HepG2 (cell line): Measurements from ENCODE around the gene GCSAM. TPM values are rescaled to one million over a fixed set of nuclear protein-coding genes. Genes with fewer than 3 reads are reported as not detected.

ENCODE experiments used
- ATAC-seq: fragments of 200-7000 bp; cut with Tn5 transposase; 3 replicates; pipeline ENCODE4 v1.9.1; 2020; ENCODE audit warnings: mild to moderate bottlenecking, moderate library complexity
- BruUV-seq: library from RNA; stranded (reverse); fragments of 400-500 nt; replicated peaks from 2 replicates; lab custom pipeline; 2021; lab: Mats Ljungman, UMichigan
- CTCF ChIA-PET: fragments of 300-600 bp; formaldehyde crosslinking; extraction: SDS; loops from one replicate; lab custom pipeline; 2021; ENCODE audit warnings: low total read pairs, inconsistent platforms, low intra/inter-chr PET ratio; lab: Yijun Ruan, JAX
- POLR2A ChIA-PET: fragments of 350-600 bp; sonication (Branson Sonifier 250); formaldehyde crosslinking; loops from one replicate; lab custom pipeline; 2020; ENCODE audit warnings: antibody characterized with exemption, inconsistent platforms; lab: Yijun Ruan, JAX
- DNase-seq: peaks from one replicate; pipeline ENCODE4 v3.0.0-alpha.2; 2015; ENCODE audit warnings: low spot score
- FAIRE-seq: peaks from 3 replicates; lab custom pipeline; 2011; peaks lifted over from hg19 to GRCh38; lab: Jason Lieb, UNC
- H2AFZ ChIP-seq: one replicate; pipeline ENCODE4 v1.6.1; 2011; ENCODE audit warnings: low read length, inconsistent platforms
- H3K27ac ChIP-seq: fragments of 300-600 bp; 3 replicates; pipeline ENCODE4 v1.8.0; 2011; ENCODE audit warnings: mixed run types, mild to moderate bottlenecking, mixed read lengths, low read length, inconsistent platforms; ENCODE audit not compliant: insufficient read depth; ENCODE audit errors: extremely low read length
- H3K27me3 ChIP-seq, 2 experiments: fragments of 200-600 bp in 1 of 2; 2 replicates in 1 of 2; 3 replicates in 1 of 2; pipeline versions ENCODE4 v1.6.0 to v1.8.0; 2011; ENCODE audit warnings: low read length in 2 of 2, mild to moderate bottlenecking in 2 of 2, moderate library complexity in 2 of 2, inconsistent platforms in 1 of 2; ENCODE audit not compliant: insufficient read depth in 2 of 2, control insufficient read depth in 1 of 2
- H3K36me3 ChIP-seq, 2 experiments: fragments of 200-600 bp in 1 of 2; replicated peaks in 1 of 2; 2 replicates in 1 of 2; 3 replicates in 1 of 2; pipeline versions ENCODE4 v1.5.1 to v1.8.0; 2011; ENCODE audit warnings: low read length in 2 of 2, inconsistent platforms in 1 of 2; ENCODE audit not compliant: insufficient read depth in 2 of 2, control insufficient read depth in 1 of 2
- H3K4me1 ChIP-seq: 2 replicates; pipeline ENCODE4 v1.5.1; 2012; ENCODE audit warnings: low read length, inconsistent platforms; ENCODE audit not compliant: insufficient read depth
- H3K4me2 ChIP-seq: 2 replicates; pipeline ENCODE4 v1.6.0; 2011; ENCODE audit warnings: low read depth, low read length, inconsistent platforms
- H3K4me3 ChIP-seq, 3 experiments: fragments of 200-600 bp in 1 of 3; sonication (generic), shearing (Covaris generic) in 1 of 3; replicated peaks in 1 of 3; 2 replicates each; pipeline ENCODE4 v1.5.1; 2011 to 2016; ENCODE audit warnings: low read length in 3 of 3, inconsistent platforms in 2 of 3, low read depth in 2 of 3, mild to moderate bottlenecking in 2 of 3, control low read depth in 1 of 3, mixed read lengths in 1 of 3; ENCODE audit not compliant: insufficient read depth in 1 of 3
- H3K79me2 ChIP-seq: one replicate; pipeline ENCODE4 v1.6.1; 2011; ENCODE audit warnings: low read length, inconsistent platforms; ENCODE audit not compliant: insufficient read depth
- H3K9ac ChIP-seq: 2 replicates; pipeline ENCODE4 v1.6.0; 2011; ENCODE audit warnings: mild to moderate bottlenecking, low read depth, low read length, inconsistent platforms; ENCODE audit not compliant: insufficient read depth
- H3K9me3 ChIP-seq: 2 replicates; pipeline ENCODE4 v1.5.1; 2012; ENCODE audit warnings: mild to moderate bottlenecking, low read length
- H4K20me1 ChIP-seq: 2 replicates; pipeline ENCODE4 v1.6.0; 2011; ENCODE audit warnings: inconsistent platforms, mild to moderate bottlenecking, low read length, moderate library complexity; ENCODE audit not compliant: insufficient read depth
- AFF4 ChIP-seq: sonication (generic); formaldehyde crosslinking; IDR thresholded peaks from 2 replicates; pipeline ENCODE4 v1.4.0; 2020; ENCODE audit warnings: missing genetic modification reagents
- CC2D1A ChIP-seq: sonication (generic); formaldehyde crosslinking; IDR thresholded peaks from 2 replicates; pipeline ENCODE4 v1.8.1; 2023; ENCODE audit warnings: mild to moderate bottlenecking, missing genetic modification reagents
- DNMT1 ChIP-seq: sonication (generic); formaldehyde crosslinking; IDR thresholded peaks from 2 replicates; pipeline ENCODE4 v1.5.1; 2020; ENCODE audit warnings: mild to moderate bottlenecking, missing genetic modification reagents
- DZIP1 ChIP-seq: sonication (generic); formaldehyde crosslinking; IDR thresholded peaks from 2 replicates; pipeline ENCODE4 v1.5.0; 2020; ENCODE audit warnings: mild to moderate bottlenecking, missing genetic modification reagents
- EED ChIP-seq: sonication (generic); formaldehyde crosslinking; IDR thresholded peaks from 2 replicates; pipeline ENCODE4 v1.5.0; 2020; ENCODE audit warnings: mild to moderate bottlenecking, missing genetic modification reagents
- HNRNPUL1 ChIP-seq: fragments of 200-400 bp; formaldehyde crosslinking; IDR thresholded peaks from 2 replicates; pipeline ENCODE4 v1.6.1; 2017; ENCODE audit warnings: low read depth, mild to moderate bottlenecking, low read length, moderate library complexity
- HOXA5 ChIP-seq: sonication (generic); formaldehyde crosslinking; IDR thresholded peaks from 2 replicates; pipeline ENCODE4 v1.4.0; 2020; ENCODE audit warnings: missing genetic modification reagents
- KAT7 ChIP-seq: IDR thresholded peaks from 2 replicates; pipeline ENCODE4 v1.6.1; 2018; ENCODE audit warnings: borderline replicate concordance, missing compliant biosample characterization
- MED13 ChIP-seq: sonication (generic); formaldehyde crosslinking; IDR thresholded peaks from 2 replicates; pipeline ENCODE4 v1.5.0; 2020; ENCODE audit warnings: missing genetic modification reagents
- NBN ChIP-seq: fragments of 450-650 bp; conservative IDR thresholded peaks from 2 replicates; pipeline ENCODE4 v1.6.1; 2017
- NFKBIZ ChIP-seq: IDR thresholded peaks from 2 replicates; pipeline ENCODE4 v1.6.1; 2018; ENCODE audit warnings: missing genetic modification reagents, missing compliant biosample characterization
- TRIM22 ChIP-seq: fragments of 450-650 bp; IDR thresholded peaks from 2 replicates; pipeline ENCODE4 v1.6.1; 2017
- ZNF251 ChIP-seq: sonication (generic); formaldehyde crosslinking; IDR thresholded peaks from 2 replicates; pipeline ENCODE4 v1.9.0; 2021; ENCODE audit warnings: mild to moderate bottlenecking, missing genetic modification reagents
- ZNF44 ChIP-seq: sonication (generic); formaldehyde crosslinking; IDR thresholded peaks from 2 replicates; pipeline ENCODE4 v1.5.1; 2020; ENCODE audit warnings: mild to moderate bottlenecking, missing genetic modification reagents
- ZNF451 ChIP-seq: sonication (generic); formaldehyde crosslinking; IDR thresholded peaks from 2 replicates; pipeline ENCODE4 v1.5.0; 2020; ENCODE audit warnings: mild to moderate bottlenecking, missing genetic modification reagents
- ZNF639 ChIP-seq: conservative IDR thresholded peaks from 2 replicates; pipeline ENCODE4 v1.6.1; 2018; ENCODE audit warnings: missing genetic modification reagents
- ZNF784 ChIP-seq: sonication (generic); formaldehyde crosslinking; IDR thresholded peaks from 2 replicates; pipeline ENCODE4 v1.5.1; 2020; ENCODE audit warnings: missing genetic modification reagents, mild to moderate bottlenecking, borderline replicate concordance
- WGBS: methylation state at CpG from one replicate; pipeline ENCODE4 v1.1.6; 2017; ENCODE audit warnings: low lambda C conversion rate; 5-methylcytosine and 5-hydroxymethylcytosine counted together
- in situ Hi-C: cut with HindIII; loops from 2 replicates; pipeline ENCODE4 v1.10.0; 2017; ENCODE audit warnings: low pct_unique_long_range_greater_than_20kb; ENCODE audit not compliant: extremely low pct_ligation_motif_present
- intact Hi-C: fragments of 100-400 bp; cut with micrococcal nuclease; formaldehyde crosslinking; loops from one replicate; pipeline ENCODE4 v1.10.0; 2022; ENCODE audit not compliant: unreplicated experiment
- polyA plus RNA-seq, 8 experiments: library from polyadenylated mRNA; depleted of rRNA in 3 of 8; stranded (reverse) in 7 of 8; unstranded in 1 of 8; fragments of >200 nt; fragmentation: Illumina TruSeq in 4 of 8; extraction: Trizol in 4 of 8; gene quantifications; 2 replicates each; pipeline versions ENCODE4 v1.2.1 to v1.2.3, GENCODE V29; 2011 to 2016; ENCODE audit warnings: low read depth in 4 of 8, missing spikeins in 1 of 8, mixed read lengths in 1 of 8; ENCODE audit not compliant: insufficient read depth in 1 of 8
- total RNA-seq, 5 experiments: library from RNA; depleted of rRNA; stranded (reverse); fragments of >200 nt; fragmentation: Illumina TruSeq; extraction: Trizol; gene quantifications; 2 replicates each; pipeline ENCODE4 v1.2.3, GENCODE V29; 2016; ENCODE audit warnings: low read depth in 1 of 5

Gene GCSAM
- total and polyA plus RNA-seq, 2 of the 13 experiments (the other 11 are each of a cell fraction or from before 2014, with no cell fraction given) = not detected

- no peak for ATAC-seq
- H3K9me3 ChIP-seq = no peaks in the 10 kb centered on the region
- ChIA-PET POLR2A (no interaction called here), CTCF (no interaction called here)
- H3K4me2 ChIP-seq = no peak overlapping the region
- no peaks in the 10 kb centered on the region for H3K4me1 ChIP-seq
- H3K79me2 ChIP-seq = no peaks in the 10 kb centered on the region
- BruUV-seq = no TSS peak
- no peak for FAIRE-seq
- DNase-seq = no peak
- in situ Hi-C loops = loop anchor here (10.0 kb wide), 1 partner anchor 418 kb away; no protein-coding TSS in a partner anchor
- intact Hi-C loops = no loop called here
- WGBS = 62% methylated on average over 13 of the region's 13 CpGs
- no peak overlapping the region for H2AFZ ChIP-seq
- H4K20me1 ChIP-seq = no peaks in the 10 kb centered on the region
- no peak overlapping the region for H3K27ac ChIP-seq
- H3K27me3 ChIP-seq = no peaks in the 10 kb centered on the region
- H3K9ac ChIP-seq = no peak overlapping the region
- no peak overlapping the region for H3K4me3 ChIP-seq
- H3K36me3 ChIP-seq = no peaks in the 10 kb centered on the region
- no peak for TF ChIP-seq KAT7 (CRISPR knock-in tag)
- TF ChIP-seq ZNF784 (CRISPR knock-in tag) = no peak
- no peak for TF ChIP-seq NFKBIZ
- TF ChIP-seq ZNF451 (CRISPR knock-in tag) = no peak
- TF ChIP-seq NBN = no peak
- no peak for TF ChIP-seq ZNF44 (CRISPR knock-in tag)
- TF ChIP-seq AFF4 (CRISPR knock-in tag) = no peak
- TF ChIP-seq HOXA5 (CRISPR knock-in tag) = no peak
- TF ChIP-seq DNMT1 = no peak
- no peak for TF ChIP-seq HNRNPUL1
- no peak for TF ChIP-seq MED13 (CRISPR knock-in tag)
- no peak for TF ChIP-seq ZNF639 (CRISPR knock-in tag)
- no peak for TF ChIP-seq TRIM22
- TF ChIP-seq ZNF251 (CRISPR knock-in tag) = no peak
- TF ChIP-seq CC2D1A (CRISPR knock-in tag) = no peak
- TF ChIP-seq DZIP1 = no peak
- TF ChIP-seq EED (CRISPR knock-in tag) = no peak
These were observed 16.3 kb downstream of the GCSAM start for GRCh38 chr3:112116748-112117186.
